Endothelial cell of umbilical vein (primary cell): ENCODE measurements around the gene NMBR.

Experiments
- EZH2 ChIP-seq: IDR thresholded peaks from 2 replicates; pipeline ENCODE4 v1.6.1; 2012; ENCODE audit warnings: borderline replicate concordance, low read depth, mild to moderate bottlenecking, moderate library complexity, low read length, inconsistent platforms; ENCODE audit not compliant: severe bottlenecking
- GATA2 ChIP-seq: IDR thresholded peaks from 2 replicates; pipeline ENCODE4 v1.7.0; 2011; ENCODE audit warnings: low read depth, mild to moderate bottlenecking, moderate library complexity, mixed read lengths, low read length; ENCODE audit not compliant: insufficient read length, insufficient read depth
- JUN ChIP-seq: IDR thresholded peaks from 2 replicates; pipeline ENCODE4 v1.6.1; 2011; ENCODE audit warnings: borderline replicate concordance, low read depth; ENCODE audit not compliant: insufficient read length, insufficient read depth
- MYC ChIP-seq: IDR thresholded peaks from one replicate; pipeline ENCODE4 v1.6.1; 2011; ENCODE audit warnings: mild to moderate bottlenecking, low read depth, low read length
- POLR2A ChIP-seq: IDR thresholded peaks from 2 replicates; pipeline ENCODE4 v1.6.1; 2012; ENCODE audit warnings: low read depth, mild to moderate bottlenecking, control low read depth, low read length
- TF ChIP-seq, protein P1 (sequence below): IDR thresholded peaks from 2 replicates; pipeline ENCODE4 v1.6.1; 2011; ENCODE audit not compliant: insufficient read depth, insufficient read length
- TF ChIP-seq, protein P2 (sequence below), 2 donors: IDR thresholded peaks; 1 replicate in 1 of 2; 2 replicates in 1 of 2; pipeline ENCODE4 v1.5.1; 2011; ENCODE audit warnings: low read length in 2 of 2, mild to moderate bottlenecking in 2 of 2, moderate library complexity in 2 of 2, control low read depth in 1 of 2, inconsistent platforms in 1 of 2, low read depth in 1 of 2; ENCODE audit not compliant: insufficient read depth in 1 of 2; ENCODE audit errors: extremely low read depth in 1 of 2

DNA sequence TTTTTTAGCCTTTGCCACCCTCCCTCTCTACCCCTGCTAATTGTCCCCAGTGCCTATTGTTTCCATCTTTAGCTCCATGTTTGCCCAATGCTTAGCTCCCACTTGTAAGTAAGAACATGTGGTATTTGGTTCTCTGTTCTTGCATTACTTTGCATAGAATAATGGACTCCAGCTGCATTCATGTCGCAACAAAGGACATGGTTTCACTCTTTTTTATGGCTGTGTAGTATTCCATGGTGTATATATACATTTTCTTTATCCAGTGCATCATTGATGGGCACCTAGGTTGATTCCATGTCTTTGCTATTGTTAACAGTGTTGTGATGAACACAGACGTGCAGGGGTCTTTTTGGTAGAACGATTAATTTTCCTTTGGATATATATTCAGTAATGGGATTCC lies 118.4 kb downstream of the NMBR start:
- TF ChIP-seq GATA2 (no peak), POLR2A (no peak), EZH2 (no peak), MYC (no peak), JUN (no peak)
- TF ChIP-seq, protein P1, sequence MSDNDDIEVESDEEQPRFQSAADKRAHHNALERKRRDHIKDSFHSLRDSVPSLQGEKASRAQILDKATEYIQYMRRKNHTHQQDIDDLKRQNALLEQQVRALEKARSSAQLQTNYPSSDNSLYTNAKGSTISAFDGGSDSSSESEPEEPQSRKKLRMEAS: no peak
- TF ChIP-seq, protein P2, sequence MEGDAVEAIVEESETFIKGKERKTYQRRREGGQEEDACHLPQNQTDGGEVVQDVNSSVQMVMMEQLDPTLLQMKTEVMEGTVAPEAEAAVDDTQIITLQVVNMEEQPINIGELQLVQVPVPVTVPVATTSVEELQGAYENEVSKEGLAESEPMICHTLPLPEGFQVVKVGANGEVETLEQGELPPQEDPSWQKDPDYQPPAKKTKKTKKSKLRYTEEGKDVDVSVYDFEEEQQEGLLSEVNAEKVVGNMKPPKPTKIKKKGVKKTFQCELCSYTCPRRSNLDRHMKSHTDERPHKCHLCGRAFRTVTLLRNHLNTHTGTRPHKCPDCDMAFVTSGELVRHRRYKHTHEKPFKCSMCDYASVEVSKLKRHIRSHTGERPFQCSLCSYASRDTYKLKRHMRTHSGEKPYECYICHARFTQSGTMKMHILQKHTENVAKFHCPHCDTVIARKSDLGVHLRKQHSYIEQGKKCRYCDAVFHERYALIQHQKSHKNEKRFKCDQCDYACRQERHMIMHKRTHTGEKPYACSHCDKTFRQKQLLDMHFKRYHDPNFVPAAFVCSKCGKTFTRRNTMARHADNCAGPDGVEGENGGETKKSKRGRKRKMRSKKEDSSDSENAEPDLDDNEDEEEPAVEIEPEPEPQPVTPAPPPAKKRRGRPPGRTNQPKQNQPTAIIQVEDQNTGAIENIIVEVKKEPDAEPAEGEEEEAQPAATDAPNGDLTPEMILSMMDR (IDR thresholded peaks at IDR 0.05; ENCODE audit: extremely low read depth in 1 of 2, insufficient read depth in 1 of 2, low read depth in 1 of 2, low read length in 2 of 2): no peak
